PFSK-1 (cell line): Measurements from ENCODE around the gene RTP3. TPM values are rescaled to one million over a fixed set of nuclear protein-coding genes. Genes with fewer than 3 reads are reported as not detected.

ENCODE experiments used
- FOXP2 ChIP-seq: optimal IDR thresholded peaks from 2 replicates; pipeline ENCODE3; 2011; ENCODE audit warnings: borderline replicate concordance, control low read depth, inconsistent platforms; ENCODE audit not compliant: insufficient read depth; ENCODE audit errors: extremely low read length, extremely low read depth
- POLR2AphosphoS5 ChIP-seq: IDR thresholded peaks from 2 replicates; pipeline ENCODE4 v1.6.1; 2012; ENCODE audit warnings: low read depth, mild to moderate bottlenecking, control low read depth, low read length, moderate library complexity
- SIN3A ChIP-seq: IDR thresholded peaks from 2 replicates; pipeline ENCODE4 v1.6.1; 2012; ENCODE audit warnings: mild to moderate bottlenecking, low read length, moderate library complexity, borderline replicate concordance; ENCODE audit not compliant: insufficient read depth
- TAF1 ChIP-seq: IDR thresholded peaks from 2 replicates; pipeline ENCODE4 v1.6.1; 2012; ENCODE audit warnings: low read length, control low read depth, borderline replicate concordance; ENCODE audit not compliant: insufficient read depth
- polyA plus RNA-seq: library from polyadenylated mRNA; unstranded; fragments of >200 nt; gene quantifications from one replicate; pipeline ENCODE4 v1.2.1, GENCODE V29; 2012; ENCODE audit warnings: low read depth, missing spikeins; ENCODE audit not compliant: insufficient read length
- TF ChIP-seq, protein P1 (sequence below), 2 experiments: IDR thresholded peaks; 2 replicates each; pipeline versions ENCODE4 v1.6.1 to v1.8.0; 2011 to 2012; ENCODE audit warnings: low read depth in 2 of 2, low read length in 2 of 2, control low read depth in 1 of 2, inconsistent platforms in 1 of 2, mild to moderate bottlenecking in 1 of 2, moderate library complexity in 1 of 2; ENCODE audit not compliant: insufficient read depth in 1 of 2

RTP3 gene
- polyA plus RNA-seq = not detected

GRCh38 chr3:46497556-46498265 lies at the start of gene RTP3:
Gene RTP3, plus strand, starts transcription at chr3:46497976. Its CDS starts 87 bp downstream, at chr3:46498063.
- TF ChIP-seq SIN3A = no peak
- no peak for TF ChIP-seq FOXP2
- TF ChIP-seq, protein P1, sequence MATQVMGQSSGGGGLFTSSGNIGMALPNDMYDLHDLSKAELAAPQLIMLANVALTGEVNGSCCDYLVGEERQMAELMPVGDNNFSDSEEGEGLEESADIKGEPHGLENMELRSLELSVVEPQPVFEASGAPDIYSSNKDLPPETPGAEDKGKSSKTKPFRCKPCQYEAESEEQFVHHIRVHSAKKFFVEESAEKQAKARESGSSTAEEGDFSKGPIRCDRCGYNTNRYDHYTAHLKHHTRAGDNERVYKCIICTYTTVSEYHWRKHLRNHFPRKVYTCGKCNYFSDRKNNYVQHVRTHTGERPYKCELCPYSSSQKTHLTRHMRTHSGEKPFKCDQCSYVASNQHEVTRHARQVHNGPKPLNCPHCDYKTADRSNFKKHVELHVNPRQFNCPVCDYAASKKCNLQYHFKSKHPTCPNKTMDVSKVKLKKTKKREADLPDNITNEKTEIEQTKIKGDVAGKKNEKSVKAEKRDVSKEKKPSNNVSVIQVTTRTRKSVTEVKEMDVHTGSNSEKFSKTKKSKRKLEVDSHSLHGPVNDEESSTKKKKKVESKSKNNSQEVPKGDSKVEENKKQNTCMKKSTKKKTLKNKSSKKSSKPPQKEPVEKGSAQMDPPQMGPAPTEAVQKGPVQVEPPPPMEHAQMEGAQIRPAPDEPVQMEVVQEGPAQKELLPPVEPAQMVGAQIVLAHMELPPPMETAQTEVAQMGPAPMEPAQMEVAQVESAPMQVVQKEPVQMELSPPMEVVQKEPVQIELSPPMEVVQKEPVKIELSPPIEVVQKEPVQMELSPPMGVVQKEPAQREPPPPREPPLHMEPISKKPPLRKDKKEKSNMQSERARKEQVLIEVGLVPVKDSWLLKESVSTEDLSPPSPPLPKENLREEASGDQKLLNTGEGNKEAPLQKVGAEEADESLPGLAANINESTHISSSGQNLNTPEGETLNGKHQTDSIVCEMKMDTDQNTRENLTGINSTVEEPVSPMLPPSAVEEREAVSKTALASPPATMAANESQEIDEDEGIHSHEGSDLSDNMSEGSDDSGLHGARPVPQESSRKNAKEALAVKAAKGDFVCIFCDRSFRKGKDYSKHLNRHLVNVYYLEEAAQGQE (IDR thresholded peaks at IDR 0.05; ENCODE audit: insufficient read depth in 1 of 2, low read depth in 2 of 2, low read length in 2 of 2) = no peak
- no peak for TF ChIP-seq TAF1
- TF ChIP-seq POLR2AphosphoS5 = no peak

- no peak for TF ChIP-seq TAF1
- TF ChIP-seq SIN3A = no peak
- no peak for TF ChIP-seq POLR2AphosphoS5
- TF ChIP-seq FOXP2 = no peak
- TF ChIP-seq, protein P1 (IDR thresholded peaks at IDR 0.05; ENCODE audit: insufficient read depth in 1 of 2, low read depth in 2 of 2, low read length in 2 of 2) = no peak
These were observed 49.1 kb upstream of the RTP3 start for GRCh38 chr3:46448721-46449120.

DNA sequence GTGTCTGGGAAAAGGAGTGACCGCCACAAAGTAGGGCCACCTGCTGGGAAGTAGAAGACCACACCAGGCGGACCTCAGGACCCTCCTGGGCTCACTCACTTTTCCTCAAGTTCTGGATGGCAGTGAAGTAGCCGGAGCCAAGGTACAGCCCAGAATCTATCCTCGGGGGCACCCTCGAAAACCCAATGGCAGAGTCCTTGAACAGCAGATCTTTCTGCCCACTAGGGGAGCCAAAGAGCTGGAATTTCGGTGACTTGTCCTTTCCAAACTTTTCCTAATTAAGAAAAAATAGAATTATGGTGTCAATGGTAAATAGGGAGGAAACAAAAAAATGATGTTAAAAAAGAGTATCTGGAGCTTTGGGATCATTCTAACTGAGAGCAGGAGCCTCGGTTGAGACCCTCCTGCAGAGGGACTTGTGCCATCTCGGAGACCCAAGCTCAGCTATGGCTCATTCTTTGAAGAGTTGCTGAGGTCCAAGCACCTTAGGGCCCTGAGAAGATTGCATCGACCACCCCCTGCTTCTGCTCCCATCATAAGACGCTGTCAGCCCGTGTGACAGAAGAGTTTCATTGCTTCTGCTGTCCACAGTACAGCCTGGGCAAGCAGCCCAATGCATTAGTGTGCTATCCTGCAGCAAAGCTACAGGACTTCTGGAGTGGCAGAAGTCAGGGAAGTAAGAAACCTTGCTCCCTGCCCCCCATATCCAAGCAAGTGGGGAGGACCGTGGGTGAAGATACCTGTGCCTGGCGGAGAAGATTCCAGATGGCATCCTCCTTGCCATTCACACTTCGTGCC lies 47.8 kb upstream of the RTP3 start:
- TF ChIP-seq POLR2AphosphoS5 = no peak
- TF ChIP-seq, protein P1 (IDR thresholded peaks at IDR 0.05; ENCODE audit: insufficient read depth in 1 of 2, low read depth in 2 of 2, low read length in 2 of 2) = no peak
- TF ChIP-seq TAF1 = no peak
- no peak for TF ChIP-seq SIN3A
- no peak for TF ChIP-seq FOXP2

DNA sequence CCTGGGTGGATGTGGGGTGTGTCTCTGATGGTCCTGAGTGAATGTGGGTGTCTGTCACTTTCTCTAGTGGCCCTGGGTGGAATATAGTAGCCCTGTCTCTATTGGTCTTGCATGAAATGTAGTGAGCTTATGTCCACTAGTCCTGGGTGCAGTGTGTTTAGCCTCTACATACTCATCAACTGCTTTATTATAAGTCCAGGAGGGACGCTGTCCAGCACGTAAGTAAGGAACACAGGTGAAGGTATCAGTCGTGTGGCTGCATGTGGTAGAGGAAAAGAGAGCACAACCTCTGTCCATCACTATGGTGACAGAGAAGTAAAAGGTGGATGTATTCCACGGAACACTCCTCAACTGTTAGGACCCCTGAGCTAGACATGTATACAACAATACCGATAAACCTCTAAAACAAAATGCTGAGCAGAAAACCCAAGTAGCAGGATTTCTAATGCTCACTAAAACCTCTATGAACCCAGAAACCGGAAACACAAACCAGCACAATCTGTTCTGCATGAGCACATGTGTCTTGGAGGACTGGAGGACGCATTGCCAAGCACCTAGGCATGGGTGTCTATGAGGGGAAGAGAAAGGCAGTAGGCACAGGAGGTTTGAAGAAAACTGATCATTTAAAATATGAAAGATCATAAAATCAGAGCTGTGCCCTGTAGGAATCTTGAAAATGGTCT lies 44.1 kb upstream of the RTP3 start:
- TF ChIP-seq FOXP2 (no peak), SIN3A (no peak), POLR2AphosphoS5 (no peak), TAF1 (no peak)
- TF ChIP-seq, protein P1 (IDR thresholded peaks at IDR 0.05; ENCODE audit: insufficient read depth in 1 of 2, low read depth in 2 of 2, low read length in 2 of 2) = no peak
